ENCODE results near the gene SIM1. TPM values are rescaled to one million over a fixed set of nuclear protein-coding genes. Genes with fewer than 3 reads are reported as not detected.

Gene SIM1
- total and polyA plus RNA-seq, 12 donors: not detected

- intact Hi-C loops (cut with DNase I): loop anchor here in 1 of 10 donors (5.0 kb wide), 1 partner anchor 770 kb away; no protein-coding TSS in a partner anchor
- no peaks in the 10 kb centered on the region for H3K36me3 ChIP-seq
- TF ChIP-seq, protein P1, sequence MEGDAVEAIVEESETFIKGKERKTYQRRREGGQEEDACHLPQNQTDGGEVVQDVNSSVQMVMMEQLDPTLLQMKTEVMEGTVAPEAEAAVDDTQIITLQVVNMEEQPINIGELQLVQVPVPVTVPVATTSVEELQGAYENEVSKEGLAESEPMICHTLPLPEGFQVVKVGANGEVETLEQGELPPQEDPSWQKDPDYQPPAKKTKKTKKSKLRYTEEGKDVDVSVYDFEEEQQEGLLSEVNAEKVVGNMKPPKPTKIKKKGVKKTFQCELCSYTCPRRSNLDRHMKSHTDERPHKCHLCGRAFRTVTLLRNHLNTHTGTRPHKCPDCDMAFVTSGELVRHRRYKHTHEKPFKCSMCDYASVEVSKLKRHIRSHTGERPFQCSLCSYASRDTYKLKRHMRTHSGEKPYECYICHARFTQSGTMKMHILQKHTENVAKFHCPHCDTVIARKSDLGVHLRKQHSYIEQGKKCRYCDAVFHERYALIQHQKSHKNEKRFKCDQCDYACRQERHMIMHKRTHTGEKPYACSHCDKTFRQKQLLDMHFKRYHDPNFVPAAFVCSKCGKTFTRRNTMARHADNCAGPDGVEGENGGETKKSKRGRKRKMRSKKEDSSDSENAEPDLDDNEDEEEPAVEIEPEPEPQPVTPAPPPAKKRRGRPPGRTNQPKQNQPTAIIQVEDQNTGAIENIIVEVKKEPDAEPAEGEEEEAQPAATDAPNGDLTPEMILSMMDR (IDR thresholded peaks at IDR 0.05): no peak
- ATAC-seq: no peak
- 22 to 25% methylated on average over 3 of the region's 3 CpGs for WGBS, 2 donors
- H3K27me3 ChIP-seq: peaks cover 0 to 68% (median 28%) of the 10 kb centered on the region in 7 donors
- H3K4me3 ChIP-seq: no peak overlapping the region
- no peak for DNase-seq
- no peaks in the 10 kb centered on the region for H3K9me3 ChIP-seq
- no peaks in the 10 kb centered on the region for H3K4me1 ChIP-seq
- no peak overlapping the region for H3K27ac ChIP-seq
Observed at GRCh38 chr6:100432136-100432535, 32.6 kb downstream of the SIM1 start.

DNA sequence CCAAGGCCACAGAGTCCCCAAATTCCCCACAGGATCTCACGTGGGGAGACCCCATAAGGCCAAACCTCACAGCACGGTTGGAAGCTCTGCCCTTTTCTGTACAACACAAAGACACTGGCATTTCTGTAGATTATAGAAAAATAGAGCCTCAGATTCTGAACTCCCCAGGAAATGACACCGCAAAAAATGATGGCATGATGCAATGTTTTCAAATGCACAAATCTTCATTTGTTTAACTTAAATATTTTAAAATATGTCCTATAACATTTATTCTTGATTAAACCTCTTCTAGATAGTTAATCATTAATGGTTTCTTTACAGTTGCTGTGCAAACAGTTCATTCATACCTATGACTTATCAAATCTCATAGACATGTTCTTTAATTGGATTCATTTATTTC lies 33.8 kb downstream of the SIM1 start:
- Histone ChIP-seq H3K4me1 (no peaks in the 10 kb centered on the region), H3K9me3 (no peaks in the 10 kb centered on the region), H3K27ac (no peak overlapping the region), H3K27me3 (peaks cover 0 to 66% (median 18%) of the 10 kb centered on the region in 7 donors), H3K36me3 (no peaks in the 10 kb centered on the region), H3K4me3 (no peak overlapping the region)
- WGBS, 2 donors: 57 to 60% methylated on average over 3 of the region's 3 CpGs
- intact Hi-C loops (cut with DNase I): loop anchor here in 1 of 10 donors (5.0 kb wide), 1 partner anchor 771 kb away; no protein-coding TSS in a partner anchor
- ATAC-seq (no peak), DNase-seq (no peak)
- TF ChIP-seq, protein P1 (IDR thresholded peaks at IDR 0.05): no peak

GRCh38 chr6:100427452-100427851 lies 37.3 kb downstream of the SIM1 start:
- no peaks in the 10 kb centered on the region for H3K36me3 ChIP-seq
- no peaks in the 10 kb centered on the region for H3K4me1 ChIP-seq
- DNase-seq (no peak), ATAC-seq (no peak)
- TF ChIP-seq, protein P1 (IDR thresholded peaks at IDR 0.05): no peak
- H3K4me3 ChIP-seq: no peak overlapping the region
- H3K27me3 ChIP-seq: peaks cover 0 to 41% (median 24%) of the 10 kb centered on the region in 7 donors
- intact Hi-C loops (cut with DNase I): no loop called here
- no peak overlapping the region for H3K27ac ChIP-seq
- H3K9me3 ChIP-seq: no peaks in the 10 kb centered on the region

- TF ChIP-seq, protein P1 (IDR thresholded peaks at IDR 0.05): no peak
- Histone ChIP-seq H3K4me1 (no peaks in the 10 kb centered on the region), H3K36me3 (no peaks in the 10 kb centered on the region), H3K27ac (no peak overlapping the region), H3K9me3 (no peaks in the 10 kb centered on the region), H3K4me3 (no peak overlapping the region), H3K27me3 (peaks cover 0 to 36% (median 24%) of the 10 kb centered on the region in 7 donors)
- intact Hi-C loops (cut with DNase I): no loop called here
- WGBS, 2 donors: 84 to 85% methylated on average over 10 of the region's 10 CpGs
- DNase-seq: no peak
- ATAC-seq: no peak
Observed at GRCh38 chr6:100426744-100427338, 37.9 kb downstream of the SIM1 start.

Data from heart right ventricle (tissue), 16 donors.